HG03045 (cell line): ENCODE measurements around the gene MACROD2.
"Not testable (repeated sequence)": the region's sequence is repeated elsewhere in the genome, so short reads cannot be mapped to it uniquely, and the experiment has no call there.

Experiments
- ATAC-seq: cut with Tn5 transposase; IDR thresholded peaks from one replicate; pipeline ENCODE4 v1.9.1; 2021; ENCODE audit warnings: mild to moderate bottlenecking, moderate library complexity; ENCODE audit not compliant: unreplicated experiment

Gene MACROD2

DNA sequence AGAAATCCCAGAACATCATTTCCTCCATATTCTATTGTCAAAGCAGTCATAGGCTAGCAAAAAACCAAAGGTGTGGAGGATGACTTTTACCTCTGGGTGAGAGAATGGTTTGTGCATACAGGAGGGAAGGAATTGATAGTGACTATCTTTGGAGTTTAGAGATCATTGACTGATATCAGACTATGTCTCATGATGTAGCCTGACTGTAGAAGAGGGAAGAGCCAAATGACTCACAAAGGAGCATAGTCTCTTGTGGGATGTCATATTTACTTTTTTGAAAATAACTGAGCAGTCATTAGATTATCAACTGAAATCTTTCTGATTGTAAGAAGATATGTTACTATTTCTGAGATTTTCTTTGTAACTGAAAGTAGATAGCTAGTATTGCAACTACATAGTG is 183.6 kb downstream of the MACROD2 start:
- no peak for ATAC-seq

DNA sequence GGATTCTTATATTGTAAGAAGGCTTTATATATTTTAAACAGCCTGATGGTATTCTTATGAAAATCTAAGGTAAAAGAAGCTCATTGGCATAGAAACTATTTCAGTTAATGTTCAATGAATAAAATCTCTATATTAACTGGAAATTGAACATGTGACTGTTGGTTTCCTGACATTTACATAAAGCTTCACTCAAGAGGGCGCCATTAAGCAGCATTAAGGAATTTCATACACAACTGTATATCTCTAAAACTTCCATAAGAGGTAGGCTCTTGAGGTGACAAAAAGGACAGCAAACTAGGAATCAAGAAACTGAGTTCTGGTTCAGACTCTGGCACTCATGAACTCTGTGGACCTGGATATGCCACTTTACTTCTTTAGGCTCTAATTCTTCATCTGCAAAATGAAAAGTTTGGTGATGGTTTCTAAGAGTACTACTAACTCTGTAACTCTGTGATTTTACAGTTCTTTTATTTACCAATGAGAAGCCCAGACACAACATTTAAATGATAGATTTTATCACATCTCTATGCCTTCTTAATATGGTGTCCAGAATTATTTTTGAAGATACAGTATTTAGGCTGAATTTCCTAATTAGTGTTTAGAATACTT is 194.6 kb downstream of the MACROD2 start:
- ATAC-seq: no peak

DNA sequence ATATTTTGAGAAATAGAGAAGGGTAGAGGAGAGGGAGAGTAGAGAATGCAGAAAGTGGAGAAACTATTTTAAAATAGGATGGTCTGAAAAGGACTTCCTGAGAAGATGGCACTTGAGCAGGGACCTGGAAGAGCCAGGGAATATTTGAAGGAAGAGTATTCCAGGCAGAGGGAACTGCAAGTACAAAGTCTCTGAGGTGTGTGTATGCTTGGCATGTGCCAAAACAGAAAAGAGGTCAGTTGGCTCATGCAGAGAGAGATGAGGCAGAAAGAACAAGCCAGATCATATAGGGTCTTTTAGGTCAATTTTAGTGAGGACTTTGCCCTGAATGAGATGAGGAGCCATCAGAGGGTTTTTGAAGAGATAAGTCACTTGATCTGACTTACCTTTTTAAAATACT is 196.2 kb downstream of the MACROD2 start:
- ATAC-seq: no peak

DNA sequence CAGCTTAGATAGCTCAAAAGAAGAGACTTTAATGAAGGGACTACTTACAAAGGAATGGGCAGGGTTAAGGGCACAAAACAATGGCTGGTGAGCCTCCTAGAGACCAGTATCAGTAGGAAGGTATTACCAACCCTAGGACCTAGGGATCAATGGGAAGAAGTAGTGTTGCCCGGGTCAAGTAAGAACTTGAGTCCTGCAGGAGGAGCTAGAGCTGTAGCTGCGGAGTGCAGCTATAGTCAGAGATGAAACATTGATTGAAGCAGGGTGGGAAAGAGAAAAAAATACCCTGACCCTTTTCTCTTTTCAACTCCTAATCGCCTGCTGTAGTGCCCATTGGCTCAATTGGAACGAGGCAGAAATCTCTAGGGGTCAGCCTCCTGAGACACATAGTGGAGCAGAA is 198.1 kb downstream of the MACROD2 start:
- ATAC-seq: no peak

DNA sequence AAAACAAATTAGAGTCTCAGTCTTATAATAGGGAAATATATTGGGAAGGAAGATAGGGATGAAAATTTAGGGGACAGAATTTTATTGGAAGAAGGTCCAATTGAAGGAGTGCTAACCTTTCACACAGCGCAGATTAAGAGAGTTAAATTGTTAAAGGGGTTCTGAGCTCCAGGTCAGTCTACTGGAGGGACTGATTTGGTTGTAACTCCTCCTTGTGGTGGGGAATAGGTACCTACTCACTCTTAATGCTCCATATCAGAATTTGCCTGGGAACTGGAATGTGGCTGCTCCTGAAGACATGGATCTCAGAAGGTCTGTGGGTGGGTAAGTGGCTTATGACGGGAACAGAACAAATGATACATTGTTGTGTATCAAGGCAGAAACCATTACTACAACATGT is 198.6 kb downstream of the MACROD2 start:
- no peak for ATAC-seq

DNA sequence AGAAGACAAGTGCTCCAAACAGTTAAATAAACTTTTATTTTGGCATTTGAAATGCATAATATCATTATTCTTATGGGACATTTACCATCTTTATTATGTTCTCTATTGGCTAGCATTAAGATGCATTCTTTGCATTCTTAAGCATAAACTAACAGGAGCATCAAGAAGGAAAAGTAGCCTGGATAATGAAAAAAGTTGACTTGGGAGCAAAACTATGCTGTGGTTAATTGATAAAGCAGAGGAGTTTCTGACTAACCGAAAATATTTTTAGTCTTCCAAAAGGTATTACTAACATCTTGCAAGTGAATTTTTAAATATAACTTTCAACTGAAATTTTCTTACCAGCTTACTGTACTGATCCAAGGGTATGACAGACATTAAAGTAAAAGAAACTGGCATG is 201.8 kb downstream of the MACROD2 start:
- ATAC-seq: no peak

DNA sequence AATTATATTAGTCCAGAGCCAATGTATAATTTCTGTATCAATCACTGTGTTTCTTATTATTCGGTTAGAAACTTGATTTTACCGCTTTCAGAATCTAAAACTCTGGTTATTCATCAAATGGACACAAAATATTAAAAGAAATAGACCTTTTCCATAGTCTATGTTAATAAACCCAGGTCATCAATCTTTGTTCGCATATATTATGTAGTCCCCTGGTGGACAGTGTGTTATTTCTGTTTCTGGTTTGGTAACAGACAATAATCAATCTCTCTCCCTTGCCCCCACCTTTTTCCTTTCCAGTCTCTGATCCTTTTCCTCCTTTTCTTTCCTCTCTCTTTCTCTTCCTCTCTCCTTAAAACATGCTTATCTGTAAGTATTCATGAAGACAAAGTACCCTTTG is 203.1 kb downstream of the MACROD2 start:
- ATAC-seq: no peak

DNA sequence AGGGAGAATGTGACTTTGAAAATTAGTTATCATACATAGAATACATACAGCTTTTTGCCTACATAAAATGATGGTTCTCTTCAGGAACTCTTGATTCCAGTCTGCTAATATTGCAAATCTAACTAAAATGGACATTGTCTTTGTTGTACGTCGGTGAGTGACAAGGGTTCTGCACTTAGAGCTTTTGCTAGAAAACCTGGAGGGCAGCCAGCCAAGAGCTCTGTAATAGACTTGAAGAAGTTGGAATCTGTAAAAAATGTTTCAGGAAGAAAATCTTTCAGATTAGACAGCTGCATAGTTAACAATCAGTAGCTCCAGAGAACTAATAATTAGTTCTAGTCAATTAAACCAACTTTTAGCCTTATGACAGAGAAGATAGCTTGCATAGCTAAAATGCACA is 203.8 kb downstream of the MACROD2 start:
- ATAC-seq: no peak

DNA sequence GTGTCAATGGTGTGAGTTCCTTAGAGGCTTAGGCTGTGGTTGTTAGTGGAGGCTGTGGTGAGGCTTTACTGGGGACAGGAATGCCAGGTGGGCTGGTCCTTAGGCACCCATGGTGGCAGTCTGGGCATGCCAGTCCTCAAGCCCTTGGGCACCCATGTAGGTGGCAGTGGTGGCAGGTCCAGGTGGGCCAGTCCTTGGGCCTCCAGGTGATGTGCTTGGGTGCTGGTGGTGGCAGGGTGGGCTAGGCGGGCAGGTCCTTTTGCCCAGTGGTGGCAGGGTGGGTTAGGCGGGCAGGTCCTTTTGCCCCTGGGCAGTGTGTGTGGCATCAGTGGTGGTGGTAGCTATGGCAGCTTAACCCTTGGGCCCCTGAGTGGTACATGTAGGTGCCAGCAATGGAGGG is 208.3 kb downstream of the MACROD2 start:
- ATAC-seq: no peak

DNA sequence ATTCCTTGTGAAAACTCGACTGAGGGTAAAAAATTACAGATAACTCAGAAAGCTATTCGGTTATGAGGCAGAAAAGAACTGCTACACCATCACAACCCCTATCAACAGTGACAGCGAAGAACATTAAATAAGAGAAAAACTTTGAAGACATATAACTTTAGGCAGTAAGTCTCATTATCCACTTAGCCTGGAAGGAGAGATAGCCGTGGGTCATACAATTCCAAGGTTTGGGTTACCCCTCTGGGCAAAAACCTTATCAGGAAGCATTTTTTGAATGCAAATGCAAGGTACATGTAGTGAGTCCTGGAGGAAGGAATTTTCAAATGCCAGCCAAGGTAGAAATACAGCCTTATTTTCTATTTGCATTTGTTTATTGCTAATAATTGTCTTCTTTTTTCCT is 212.3 kb downstream of the MACROD2 start:
- ATAC-seq: no peak

DNA sequence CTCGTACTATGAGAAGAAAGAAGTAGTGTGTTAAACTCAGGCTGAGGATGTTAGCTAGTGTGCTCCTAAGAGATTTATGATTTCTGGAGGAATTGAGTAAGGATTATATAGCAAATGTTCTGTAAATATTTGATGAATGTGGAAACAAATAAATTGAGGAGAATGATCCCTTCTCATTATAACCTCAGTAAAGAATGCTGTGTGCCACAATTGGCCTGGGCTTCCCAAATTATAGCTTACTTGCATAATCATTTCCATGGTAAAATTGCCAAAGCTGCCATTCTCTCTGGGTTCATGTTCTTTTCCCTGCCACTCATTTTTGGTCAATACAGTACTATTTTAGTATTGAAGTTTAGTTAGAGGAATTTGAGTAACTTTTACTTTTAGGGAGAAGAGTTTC is 213.6 kb downstream of the MACROD2 start:
- no peak for ATAC-seq

DNA sequence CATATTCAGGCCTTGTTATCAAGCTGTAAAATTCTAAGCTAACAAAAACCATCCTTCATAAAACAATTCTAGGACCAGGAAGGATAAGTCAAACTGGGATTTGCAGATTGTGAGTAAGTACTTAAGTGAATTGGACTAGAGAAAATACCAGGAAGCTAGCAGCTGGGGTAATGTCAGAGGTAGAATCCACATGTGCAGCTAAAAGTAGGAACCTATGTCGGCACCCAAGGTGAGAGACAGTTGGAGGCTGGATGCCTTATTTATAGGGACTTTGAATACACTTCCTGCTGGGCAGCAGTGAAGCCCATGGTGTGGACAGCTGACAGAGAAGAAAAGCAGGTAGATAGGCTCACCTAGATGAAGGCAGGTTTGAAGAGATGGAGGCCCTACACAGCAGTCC is 214.8 kb downstream of the MACROD2 start:
- ATAC-seq: no peak

DNA sequence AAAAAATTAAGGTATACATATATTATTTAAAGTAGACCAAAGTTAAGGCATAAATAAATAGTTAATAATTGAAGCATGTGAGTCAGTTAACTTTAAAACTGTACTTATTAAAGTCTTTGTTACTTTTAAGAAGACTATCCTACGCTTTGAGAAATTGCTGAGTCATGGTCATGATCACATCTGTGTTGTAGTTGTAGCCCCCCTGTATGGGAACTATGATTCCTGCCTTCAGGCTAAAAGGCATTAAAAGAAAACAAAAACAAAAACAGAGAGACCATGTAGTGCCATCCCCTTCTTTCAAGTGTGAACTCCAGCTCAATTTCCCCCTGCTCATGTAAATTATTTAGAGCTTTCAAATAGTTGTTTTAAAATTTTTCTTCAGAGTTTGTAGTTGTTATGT is 218.7 kb downstream of the MACROD2 start:
- ATAC-seq: no peak

DNA sequence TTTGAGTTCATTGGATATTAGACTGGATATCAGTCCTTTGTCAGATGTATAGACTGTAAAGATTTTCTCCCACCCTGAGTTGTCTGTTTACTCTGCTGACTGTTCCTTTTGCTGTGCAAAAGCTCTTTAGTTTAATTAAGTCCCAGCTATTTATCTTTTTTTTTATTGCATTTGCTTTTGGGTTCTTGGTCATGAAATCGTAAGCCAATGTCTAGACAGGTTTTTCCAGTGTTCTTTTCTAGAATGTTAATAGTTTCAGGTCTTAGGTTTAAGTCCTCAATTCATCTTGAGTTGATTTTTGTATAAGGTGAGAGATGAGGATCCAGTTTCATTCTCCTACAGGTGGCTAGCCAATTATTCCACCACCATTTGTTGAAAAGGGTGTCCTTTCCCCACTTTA is 220.6 kb downstream of the MACROD2 start:
- ATAC-seq: not testable (repeated sequence)

DNA sequence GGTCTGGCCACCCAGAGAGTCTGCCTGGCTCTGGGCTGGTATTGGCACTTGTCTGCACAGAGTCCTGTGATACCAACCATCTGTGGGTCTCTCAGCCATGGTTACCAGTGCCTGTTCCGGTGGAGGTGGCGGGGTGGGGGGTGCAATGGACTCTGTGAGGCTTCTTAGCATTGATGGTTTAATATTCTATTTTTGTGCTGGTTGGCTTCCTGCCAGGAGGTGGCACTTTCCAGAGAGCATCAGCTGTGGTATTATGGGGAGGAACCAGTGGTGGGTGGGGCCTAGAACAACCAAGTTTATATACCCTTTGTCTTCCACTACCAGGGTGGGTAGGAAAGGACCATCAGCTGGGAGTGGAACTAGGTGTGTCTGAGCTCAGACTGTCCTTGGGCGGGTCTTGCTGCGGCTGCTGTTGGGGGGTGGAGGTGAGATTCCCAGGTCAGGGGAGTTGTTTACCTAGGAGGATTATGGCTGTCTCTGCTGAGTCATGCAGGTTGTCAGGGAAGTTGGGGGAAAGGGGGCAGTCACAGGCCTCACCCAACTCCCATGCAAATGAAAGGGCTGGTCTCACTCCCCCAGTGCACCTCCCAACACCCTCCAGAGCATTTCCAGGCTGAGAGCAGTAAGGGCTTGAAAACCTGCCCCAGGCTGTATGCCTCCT is 224.6 kb downstream of the MACROD2 start:
- no peak for ATAC-seq

DNA sequence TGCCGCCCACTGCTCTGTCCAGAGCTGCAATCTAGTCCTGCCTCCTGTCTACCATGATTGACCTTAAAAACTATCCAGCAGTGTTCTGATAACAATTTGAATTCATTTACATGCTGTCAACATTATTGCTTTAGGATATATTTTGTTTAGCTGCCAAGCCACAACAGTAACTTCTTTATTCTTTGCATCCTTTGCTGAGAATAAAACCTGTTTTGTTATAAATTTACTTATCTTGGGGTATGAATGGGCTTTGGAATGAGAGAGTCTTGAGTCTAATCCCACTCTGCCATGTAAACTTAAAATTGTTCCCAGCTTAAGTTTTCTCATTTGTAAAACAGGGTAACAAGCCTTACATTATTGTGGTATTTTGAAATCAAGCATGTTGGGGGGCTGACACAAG is 225.7 kb downstream of the MACROD2 start:
- ATAC-seq: no peak

DNA sequence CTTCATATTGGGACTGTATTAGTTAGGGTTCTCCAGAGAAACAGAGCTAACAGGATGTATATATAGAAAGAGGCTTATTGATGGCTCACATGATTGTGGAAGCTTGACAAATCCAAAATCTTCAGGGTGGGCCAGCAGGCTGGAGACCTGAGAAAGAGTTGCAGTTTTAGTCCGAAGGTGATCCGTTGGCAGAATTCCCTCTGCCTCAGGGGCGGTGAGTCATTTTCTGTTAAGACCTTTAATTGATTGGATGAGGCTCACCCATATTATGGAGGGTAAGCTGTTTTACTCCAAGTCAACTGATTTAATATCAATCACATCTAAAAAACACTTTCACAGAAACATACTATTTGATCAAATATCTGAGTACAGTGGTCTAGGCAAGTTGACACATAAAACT is 228.5 kb downstream of the MACROD2 start:
- no peak for ATAC-seq

DNA sequence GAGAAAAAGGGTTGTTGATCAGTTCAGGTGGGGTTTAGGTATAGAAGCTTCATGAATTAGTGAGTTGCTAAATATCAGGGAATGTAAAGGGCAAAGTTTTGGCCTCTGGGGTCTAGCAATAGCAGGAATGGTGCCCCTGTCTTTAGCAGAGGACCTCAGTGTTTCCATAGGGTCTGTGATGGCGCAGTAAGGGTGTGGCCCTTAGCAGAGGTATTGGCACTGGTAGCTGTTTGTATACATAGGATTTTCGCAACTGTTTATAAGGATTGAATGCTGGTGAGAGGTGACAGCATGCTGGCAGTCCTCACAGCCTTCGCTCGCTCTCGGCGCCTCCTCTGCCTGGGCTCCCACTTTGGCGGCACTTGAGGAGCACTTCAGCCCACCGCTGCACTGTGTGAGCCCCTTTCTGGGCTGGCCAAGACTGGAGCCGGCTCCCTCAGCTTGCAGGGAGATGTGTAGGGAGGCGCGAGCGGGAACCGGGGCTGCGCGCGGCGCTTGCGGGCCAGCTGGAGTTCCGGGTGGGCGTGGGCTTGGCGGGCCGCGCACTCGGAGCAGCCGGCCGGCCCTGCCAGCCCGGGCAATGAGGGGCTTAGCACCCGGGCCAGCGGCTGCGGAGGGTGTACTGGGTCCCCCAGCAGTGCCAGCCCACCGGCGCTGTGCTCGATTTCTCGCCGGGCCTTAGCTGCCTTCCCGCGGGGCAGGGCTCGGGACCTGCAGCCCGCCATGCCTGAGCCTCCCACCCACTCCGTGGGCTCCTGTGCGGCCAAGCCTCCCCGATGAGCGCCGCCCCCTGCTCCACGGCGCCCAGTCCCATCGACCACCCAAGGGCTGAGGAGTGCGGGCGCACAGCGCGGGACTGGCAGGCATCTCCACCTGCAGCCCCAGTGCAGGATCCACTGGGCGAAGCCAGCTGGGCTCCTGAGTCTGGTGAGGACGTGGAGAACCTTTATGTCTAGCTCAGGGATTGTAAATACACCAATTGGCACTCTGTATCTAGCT is 231.0 kb downstream of the MACROD2 start:
- not testable (repeated sequence) for ATAC-seq

DNA sequence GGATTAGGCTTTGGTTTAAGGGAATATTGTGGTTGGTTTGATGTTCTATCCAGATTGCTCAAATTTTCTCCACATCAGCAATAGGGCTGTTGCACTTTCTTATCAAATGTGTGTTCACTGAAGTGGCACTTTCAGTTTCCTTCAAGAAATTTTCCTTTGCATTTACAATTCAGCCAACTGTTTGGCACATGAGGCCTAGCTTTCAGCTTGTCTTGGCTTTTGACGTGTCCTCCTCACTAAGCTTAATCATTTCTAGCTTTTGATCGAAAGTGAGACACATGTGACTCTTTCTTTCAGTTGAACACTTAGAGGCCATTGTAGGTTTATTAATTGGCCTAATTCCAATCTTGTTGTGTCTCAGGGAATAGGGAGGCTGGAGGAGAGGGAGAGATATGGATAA is 237.3 kb downstream of the MACROD2 start:
- no peak for ATAC-seq

DNA sequence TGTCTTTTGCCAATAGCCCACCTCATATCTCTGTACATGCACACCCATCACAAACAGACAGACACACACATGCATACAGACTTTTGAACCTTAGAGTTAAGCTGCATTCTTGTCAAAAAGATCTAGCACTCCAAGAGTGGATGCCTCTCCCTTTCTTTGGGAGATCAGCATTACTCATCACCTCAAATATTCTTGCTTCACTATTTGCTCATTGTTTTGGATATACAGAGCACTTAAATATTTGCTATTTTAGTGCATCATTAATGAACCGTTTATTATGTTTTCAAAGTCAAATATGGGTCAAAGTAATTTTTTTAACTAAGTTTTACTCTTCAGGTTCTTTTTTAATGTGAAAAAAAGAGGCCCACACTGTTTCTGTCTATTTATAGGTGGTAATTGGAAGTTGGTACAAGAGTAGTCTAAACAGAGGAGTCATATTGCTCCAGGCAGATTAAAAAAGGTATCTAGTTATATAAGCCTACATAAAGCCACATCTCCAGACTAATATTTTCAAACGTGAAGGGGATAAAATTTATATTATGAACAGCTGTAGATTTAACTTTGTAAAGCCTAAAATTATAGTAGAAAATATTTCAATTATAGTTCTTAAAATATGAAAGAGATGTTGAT is 239.5 kb downstream of the MACROD2 start:
- ATAC-seq: no peak

DNA sequence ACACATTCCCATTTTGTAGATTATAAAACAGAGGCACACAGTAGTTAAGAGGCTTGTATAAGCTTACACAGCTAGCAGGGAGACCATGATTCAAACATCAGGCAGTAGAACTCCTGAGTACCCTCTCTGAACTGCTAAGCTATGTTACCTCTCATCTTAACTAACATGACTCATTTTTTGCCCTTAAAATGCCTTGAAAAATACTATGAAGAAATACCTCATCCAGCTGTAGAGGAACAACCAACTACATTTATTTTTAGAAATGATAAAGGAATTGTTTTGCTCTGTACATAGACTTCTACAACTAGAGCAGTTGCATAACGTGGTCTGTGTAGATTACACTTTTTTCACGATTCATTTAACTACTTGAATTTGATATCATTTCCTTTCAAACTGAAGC is 240.0 kb downstream of the MACROD2 start:
- no peak for ATAC-seq
